ENCODE data around the gene ING3.

ING3 gene

DNA sequence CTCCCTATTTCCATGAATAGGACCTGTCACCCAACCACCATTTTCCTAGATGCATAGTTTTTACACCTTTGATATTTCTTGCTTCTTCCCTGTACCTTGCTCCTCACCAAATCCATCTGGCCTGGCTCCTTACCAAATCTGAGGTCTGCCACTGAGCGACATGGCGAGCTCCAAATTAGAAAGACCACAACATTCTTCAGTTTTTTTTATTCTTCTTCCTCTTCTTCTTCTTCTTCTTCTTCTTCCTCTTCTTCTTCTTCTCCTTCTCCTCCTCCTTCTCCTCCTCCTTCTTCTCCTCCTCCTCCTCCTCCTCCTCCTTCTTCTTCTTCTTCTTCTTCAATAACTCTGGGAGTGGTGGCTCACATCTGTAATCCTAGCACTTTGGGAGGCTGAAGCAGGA is 45.1 kb downstream of the ING3 start:
- no CpG with 5 or more reads among the region's 2 CpGs for WGBS (ENCODE audit: insufficient coverage, insufficient read length)
- H3K4me1 ChIP-seq (ENCODE audit: control insufficient read depth, insufficient read depth, low read length), result no peaks in the 10 kb centered on the region
- H3K9me3 ChIP-seq (ENCODE audit: control insufficient read depth, insufficient read depth, low read length), result no peaks in the 10 kb centered on the region
- no peaks in the 10 kb centered on the region for H3K27me3 ChIP-seq (ENCODE audit: control insufficient read depth, insufficient read depth, low read length)
- DNase-seq (ENCODE audit: low read depth, low spot score), result no peak
- no peak overlapping the region for H3K27ac ChIP-seq (ENCODE audit: low read length)
- no peaks in the 10 kb centered on the region for H3K36me3 ChIP-seq (ENCODE audit: control insufficient read depth, insufficient read depth, low read length)
- no peak overlapping the region for H3K4me3 ChIP-seq (ENCODE audit: low read length)

DNA sequence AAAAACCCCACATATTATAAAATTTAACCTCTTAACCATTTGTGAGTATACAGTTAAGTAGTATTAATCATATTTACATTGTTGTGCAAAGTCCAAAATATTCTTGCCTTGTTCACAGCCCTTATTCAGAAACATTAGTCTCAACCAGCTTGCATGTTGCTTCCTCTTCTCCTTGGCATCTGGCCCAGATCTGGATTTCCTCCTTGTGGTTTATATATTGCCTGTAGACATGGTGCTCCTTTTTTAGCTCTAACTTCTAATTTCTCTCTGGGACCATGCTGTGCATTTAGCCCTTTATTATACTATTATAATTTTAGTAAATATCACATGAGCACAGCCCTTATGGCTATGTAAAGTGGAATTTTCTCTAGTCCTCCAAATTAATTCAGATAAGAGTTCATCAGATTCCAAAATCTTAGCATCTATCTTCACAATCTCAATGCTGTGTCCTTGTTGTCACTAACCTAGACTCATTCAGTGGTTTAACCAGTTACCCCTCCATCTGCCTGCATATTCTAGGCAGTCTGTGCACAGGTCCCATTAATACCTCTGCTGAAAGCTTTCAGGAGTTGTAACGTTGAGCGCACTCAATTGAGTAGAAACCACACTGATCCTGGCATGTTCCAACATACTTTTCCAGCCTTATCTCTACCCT is 45.9 kb downstream of the ING3 start:
- no peaks in the 10 kb centered on the region for H3K4me1 ChIP-seq (ENCODE audit: control insufficient read depth, insufficient read depth, low read length)
- no CpG with 5 or more reads among the region's 2 CpGs for WGBS (ENCODE audit: insufficient coverage, insufficient read length)
- no peak overlapping the region for H3K27ac ChIP-seq (ENCODE audit: low read length)
- no peaks in the 10 kb centered on the region for H3K36me3 ChIP-seq (ENCODE audit: control insufficient read depth, insufficient read depth, low read length)
- H3K4me3 ChIP-seq (ENCODE audit: low read length), result no peak overlapping the region
- no peaks in the 10 kb centered on the region for H3K9me3 ChIP-seq (ENCODE audit: control insufficient read depth, insufficient read depth, low read length)
- H3K27me3 ChIP-seq (ENCODE audit: control insufficient read depth, insufficient read depth, low read length), result no peaks in the 10 kb centered on the region
- DNase-seq (ENCODE audit: low read depth, low spot score), result no peak

DNA sequence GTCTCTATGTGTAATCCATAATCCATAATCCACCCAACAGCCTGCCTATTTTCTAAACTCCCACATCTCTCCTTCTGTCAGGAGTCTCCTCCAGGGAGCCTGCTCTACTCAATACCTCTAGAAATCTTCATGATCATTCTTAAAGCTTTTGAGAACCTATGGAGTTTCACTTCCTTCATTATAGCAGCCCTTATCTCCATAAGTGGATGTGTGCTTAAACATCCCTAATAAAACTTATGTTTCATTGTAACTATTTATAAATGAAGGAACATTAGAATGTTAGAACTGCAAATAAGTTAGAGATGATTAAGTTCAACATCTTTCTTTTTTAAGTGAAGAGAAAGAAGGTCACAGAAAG is 46.4 kb downstream of the ING3 start:
- no peaks in the 10 kb centered on the region for H3K36me3 ChIP-seq (ENCODE audit: control insufficient read depth, insufficient read depth, low read length)
- H3K4me1 ChIP-seq (ENCODE audit: control insufficient read depth, insufficient read depth, low read length), result no peaks in the 10 kb centered on the region
- DNase-seq (ENCODE audit: low read depth, low spot score), result no peak
- no peak overlapping the region for H3K27ac ChIP-seq (ENCODE audit: low read length)
- no peaks in the 10 kb centered on the region for H3K9me3 ChIP-seq (ENCODE audit: control insufficient read depth, insufficient read depth, low read length)
- no peak overlapping the region for H3K4me3 ChIP-seq (ENCODE audit: low read length)
- no peaks in the 10 kb centered on the region for H3K27me3 ChIP-seq (ENCODE audit: control insufficient read depth, insufficient read depth, low read length)

DNA sequence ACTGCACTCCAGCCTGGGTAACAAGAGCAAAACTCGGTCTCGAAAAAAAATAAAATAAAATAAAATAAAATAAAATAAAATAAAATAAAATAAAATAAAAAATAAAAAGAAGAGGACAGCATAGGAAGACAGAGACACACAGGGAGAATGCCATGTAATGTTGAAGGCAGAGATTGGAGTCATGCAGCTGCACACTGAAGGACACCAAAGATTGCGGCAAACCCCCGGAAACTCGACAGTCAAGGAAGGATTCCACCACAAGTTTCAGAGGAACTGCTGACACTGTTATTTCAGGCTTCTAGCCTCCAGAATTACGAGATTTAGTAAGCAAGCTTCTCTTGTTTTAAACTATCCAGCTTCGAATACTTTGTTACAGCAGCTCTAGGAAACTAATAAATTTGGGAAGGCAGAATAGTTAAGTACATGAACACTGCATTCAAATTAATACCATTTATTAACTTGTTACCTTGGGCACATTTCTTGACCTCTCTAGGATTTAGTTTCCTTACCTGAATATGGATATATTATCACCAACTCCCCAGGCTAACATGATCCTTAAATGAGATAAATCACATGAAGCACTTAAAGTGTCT is 47.4 kb downstream of the ING3 start:
- WGBS (ENCODE audit: insufficient coverage, insufficient read length), result no CpG with 5 or more reads among the region's 7 CpGs
- no peak for DNase-seq (ENCODE audit: low read depth, low spot score)

DNA sequence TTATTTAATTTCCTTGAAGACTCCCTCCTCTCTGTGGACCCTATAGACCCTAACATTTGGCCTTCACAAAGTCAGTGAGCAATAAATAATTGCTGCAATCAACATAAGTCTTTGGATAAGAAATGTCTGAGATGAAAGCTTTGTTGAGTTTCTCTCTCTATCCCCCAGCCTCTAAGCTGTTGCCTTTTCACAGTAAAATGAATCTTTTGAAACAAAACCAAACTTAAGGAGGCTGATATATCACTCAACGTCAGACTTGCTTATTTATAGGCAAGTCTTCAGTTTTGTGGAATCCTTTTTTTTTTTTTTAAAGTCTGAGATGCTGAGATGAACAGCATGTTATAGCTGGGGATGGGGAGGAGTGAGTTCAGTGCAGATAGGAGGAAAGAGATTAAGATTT is 47.9 kb downstream of the ING3 start:
- no CpG with 5 or more reads among the region's 1 CpG for WGBS (ENCODE audit: insufficient coverage, insufficient read length)
- Histone ChIP-seq H3K4me3 (ENCODE audit: low read length) (no peak overlapping the region), H3K4me1 (ENCODE audit: control insufficient read depth, insufficient read depth, low read length) (no peaks in the 10 kb centered on the region), H3K36me3 (ENCODE audit: control insufficient read depth, insufficient read depth, low read length) (no peaks in the 10 kb centered on the region), H3K27ac (ENCODE audit: low read length) (no peak overlapping the region), H3K9me3 (ENCODE audit: control insufficient read depth, insufficient read depth, low read length) (no peaks in the 10 kb centered on the region), H3K27me3 (ENCODE audit: control insufficient read depth, insufficient read depth, low read length) (no peaks in the 10 kb centered on the region)
- DNase-seq (ENCODE audit: low read depth, low spot score), result no peak

More for the DNA sequence above, 47.4 kb downstream of the ING3 start:
- no peak overlapping the region for H3K27ac ChIP-seq (ENCODE audit: low read length)
- no peak overlapping the region for H3K4me3 ChIP-seq (ENCODE audit: low read length)
- no peaks in the 10 kb centered on the region for H3K27me3 ChIP-seq (ENCODE audit: control insufficient read depth, insufficient read depth, low read length)
- no peaks in the 10 kb centered on the region for H3K9me3 ChIP-seq (ENCODE audit: control insufficient read depth, insufficient read depth, low read length)
- H3K36me3 ChIP-seq (ENCODE audit: control insufficient read depth, insufficient read depth, low read length), result no peaks in the 10 kb centered on the region
- H3K4me1 ChIP-seq (ENCODE audit: control insufficient read depth, insufficient read depth, low read length), result no peaks in the 10 kb centered on the region

DNA sequence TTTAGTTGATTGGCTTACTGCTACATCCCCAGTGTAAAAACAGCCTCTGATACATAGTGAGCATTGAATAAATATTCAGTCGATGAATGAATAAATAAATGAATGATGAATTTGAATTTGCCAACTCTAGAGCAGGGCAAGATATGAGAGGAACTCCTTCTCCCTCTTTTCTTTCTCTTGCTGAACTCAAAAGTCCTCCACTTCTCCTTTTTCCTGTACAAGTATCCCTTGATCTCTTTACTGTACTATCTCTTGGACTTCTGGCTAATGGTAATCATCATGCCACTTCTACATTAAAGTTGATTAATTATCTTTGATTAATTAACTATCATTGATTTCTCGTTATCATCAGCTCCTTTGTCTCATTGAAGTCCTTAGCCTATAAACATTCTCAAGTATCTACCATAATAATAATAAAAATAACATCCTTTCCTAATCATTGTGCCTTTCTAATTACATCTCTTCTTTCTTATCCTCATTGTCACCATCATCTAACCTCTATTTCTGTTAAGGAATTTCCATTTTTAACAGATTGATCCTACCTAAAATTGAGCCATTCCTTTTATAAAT is 48.5 kb downstream of the ING3 start:
- WGBS (ENCODE audit: insufficient coverage, insufficient read length), result no CpG with 5 or more reads among the region's 2 CpGs
- DNase-seq (ENCODE audit: low read depth, low spot score), result no peak
- no peak overlapping the region for H3K4me3 ChIP-seq (ENCODE audit: low read length)
- H3K4me1 ChIP-seq (ENCODE audit: control insufficient read depth, insufficient read depth, low read length), result no peaks in the 10 kb centered on the region
- no peak overlapping the region for H3K27ac ChIP-seq (ENCODE audit: low read length)
- no peaks in the 10 kb centered on the region for H3K9me3 ChIP-seq (ENCODE audit: control insufficient read depth, insufficient read depth, low read length)
- H3K36me3 ChIP-seq (ENCODE audit: control insufficient read depth, insufficient read depth, low read length), result no peaks in the 10 kb centered on the region
- no peaks in the 10 kb centered on the region for H3K27me3 ChIP-seq (ENCODE audit: control insufficient read depth, insufficient read depth, low read length)

DNA sequence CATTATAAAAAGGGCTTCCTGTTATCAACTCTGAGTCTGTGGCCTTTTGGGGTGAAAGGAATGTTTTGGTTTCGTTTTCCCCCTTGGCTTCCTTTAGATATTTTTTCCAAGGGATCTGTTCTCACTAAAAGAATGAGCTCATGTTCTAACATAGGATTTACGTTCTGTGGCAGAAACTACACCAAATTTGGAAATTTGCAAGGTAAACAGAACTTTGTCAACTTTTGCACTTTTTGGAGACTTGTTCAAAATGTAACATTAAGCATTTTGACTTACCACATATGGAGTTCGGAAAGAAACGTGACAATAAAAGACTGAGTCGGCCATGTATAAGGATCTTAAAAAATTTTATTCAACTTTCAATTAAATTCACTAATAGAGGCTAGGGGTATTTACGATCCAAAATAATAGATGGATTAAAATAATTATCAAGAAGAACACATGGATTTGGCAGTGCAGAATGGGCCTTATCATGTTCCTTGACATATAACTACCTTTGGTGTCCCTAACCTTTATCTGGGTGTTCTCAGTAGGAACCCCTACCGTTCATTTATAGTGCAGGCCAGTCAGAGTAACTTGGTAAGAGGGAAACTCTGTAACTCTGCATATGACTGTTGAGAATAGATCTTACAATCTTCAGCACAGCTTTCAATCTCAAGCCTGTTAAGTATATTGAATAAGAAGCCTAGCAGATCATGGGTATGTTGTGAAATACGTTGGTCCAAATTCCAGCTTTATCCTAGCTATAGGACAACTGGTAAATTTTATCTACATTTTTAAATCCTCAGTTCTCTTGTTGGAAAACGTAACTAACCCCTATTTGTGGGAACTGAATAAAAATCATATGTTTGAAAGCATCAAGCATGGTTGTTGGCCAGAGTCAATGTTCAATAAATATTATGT is 49.8 kb downstream of the ING3 start:
- Histone ChIP-seq H3K27ac (ENCODE audit: low read length) (no peak overlapping the region), H3K4me1 (ENCODE audit: control insufficient read depth, insufficient read depth, low read length) (no peaks in the 10 kb centered on the region)

DNA sequence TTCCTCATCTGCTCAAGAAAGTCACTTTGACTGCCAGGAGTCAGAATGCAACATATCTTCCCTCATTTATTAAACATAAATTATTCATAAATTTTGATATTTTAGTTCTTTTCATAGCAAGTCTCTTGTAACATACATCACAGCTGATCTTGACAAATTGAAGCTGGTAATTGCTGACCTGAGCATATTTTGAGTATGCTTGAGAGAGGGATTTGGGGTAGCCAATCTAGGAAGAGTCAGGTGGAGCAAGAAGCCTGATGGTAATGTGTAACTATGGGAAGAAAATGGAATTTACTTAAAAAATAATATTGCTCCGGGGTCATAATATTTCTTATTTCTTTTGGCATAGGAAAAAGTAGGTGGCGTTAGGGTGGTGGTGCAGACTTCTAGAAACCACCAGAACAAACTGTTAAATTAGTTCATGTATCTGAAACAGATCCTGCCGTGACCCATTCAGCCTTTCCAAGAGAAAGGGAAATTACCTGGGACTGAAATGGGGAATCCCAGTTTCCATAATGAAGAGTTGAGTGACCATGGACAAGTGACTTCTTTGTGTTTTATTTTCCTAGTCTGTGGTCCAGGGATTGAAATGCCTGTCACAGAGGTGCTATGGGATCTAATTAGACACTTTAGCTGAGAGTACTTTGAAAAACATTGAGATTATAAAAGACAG is 50.8 kb downstream of the ING3 start:
- H3K27me3 ChIP-seq (ENCODE audit: control insufficient read depth, insufficient read depth, low read length), result no peaks in the 10 kb centered on the region
- H3K9me3 ChIP-seq (ENCODE audit: control insufficient read depth, insufficient read depth, low read length), result no peaks in the 10 kb centered on the region
- H3K27ac ChIP-seq (ENCODE audit: low read length), result no peak overlapping the region
- no peak for DNase-seq (ENCODE audit: low read depth, low spot score)
- H3K4me1 ChIP-seq (ENCODE audit: control insufficient read depth, insufficient read depth, low read length), result no peaks in the 10 kb centered on the region
- no peaks in the 10 kb centered on the region for H3K36me3 ChIP-seq (ENCODE audit: control insufficient read depth, insufficient read depth, low read length)
- H3K4me3 ChIP-seq (ENCODE audit: low read length), result no peak overlapping the region
- WGBS (ENCODE audit: insufficient coverage, insufficient read length), result no CpG with 5 or more reads among the region's 3 CpGs

More for the DNA sequence above, 49.8 kb downstream of the ING3 start:
- no CpG with 5 or more reads among the region's 9 CpGs for WGBS (ENCODE audit: insufficient coverage, insufficient read length)
- H3K36me3 ChIP-seq (ENCODE audit: control insufficient read depth, insufficient read depth, low read length), result no peaks in the 10 kb centered on the region
- no peak overlapping the region for H3K4me3 ChIP-seq (ENCODE audit: low read length)
- H3K9me3 ChIP-seq (ENCODE audit: control insufficient read depth, insufficient read depth, low read length), result no peaks in the 10 kb centered on the region
- H3K27me3 ChIP-seq (ENCODE audit: control insufficient read depth, insufficient read depth, low read length), result no peaks in the 10 kb centered on the region
- DNase-seq (ENCODE audit: low read depth, low spot score), result no peak

DNA sequence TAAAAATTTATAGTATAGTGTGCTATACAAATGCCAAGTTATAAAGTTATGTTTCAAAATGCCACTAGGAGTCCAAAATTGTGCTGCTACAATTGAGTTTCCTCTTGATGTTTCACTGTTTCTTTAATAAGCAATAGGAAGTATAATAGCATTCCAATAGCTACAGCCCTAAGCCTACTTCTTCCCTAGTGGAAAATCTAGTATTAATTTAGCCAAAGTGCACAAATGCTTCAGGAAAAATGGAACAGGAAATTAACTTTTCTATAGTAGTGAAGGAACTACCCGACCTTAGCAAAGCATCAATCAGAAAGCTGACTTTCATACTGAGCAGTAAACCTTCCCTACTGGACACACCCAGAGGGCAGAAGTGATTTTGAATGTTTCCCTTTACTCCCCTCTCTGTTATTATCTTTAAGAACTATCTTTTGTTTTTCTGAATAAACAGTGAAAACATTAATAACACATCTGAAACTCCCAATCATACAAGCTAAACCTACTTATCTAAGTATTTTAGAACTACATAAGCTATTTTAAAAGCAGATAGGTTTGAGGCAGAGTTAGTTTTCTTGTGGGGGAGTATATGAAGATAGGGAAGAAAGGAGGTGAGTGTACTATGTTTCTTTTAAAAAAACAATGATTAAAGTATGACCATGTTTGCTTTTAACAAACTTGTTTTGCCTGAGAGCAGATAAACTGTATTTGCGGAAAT is 51.6 kb downstream of the ING3 start:
- Histone ChIP-seq H3K9me3 (ENCODE audit: control insufficient read depth, insufficient read depth, low read length) (no peaks in the 10 kb centered on the region), H3K4me3 (ENCODE audit: low read length) (no peak overlapping the region), H3K27ac (ENCODE audit: low read length) (no peak overlapping the region), H3K36me3 (ENCODE audit: control insufficient read depth, insufficient read depth, low read length) (no peaks in the 10 kb centered on the region), H3K4me1 (ENCODE audit: control insufficient read depth, insufficient read depth, low read length) (no peaks in the 10 kb centered on the region), H3K27me3 (ENCODE audit: control insufficient read depth, insufficient read depth, low read length) (no peaks in the 10 kb centered on the region)
- DNase-seq (ENCODE audit: low read depth, low spot score), result no peak
- WGBS (ENCODE audit: insufficient coverage, insufficient read length), result no CpG with 5 or more reads among the region's 2 CpGs

DNA sequence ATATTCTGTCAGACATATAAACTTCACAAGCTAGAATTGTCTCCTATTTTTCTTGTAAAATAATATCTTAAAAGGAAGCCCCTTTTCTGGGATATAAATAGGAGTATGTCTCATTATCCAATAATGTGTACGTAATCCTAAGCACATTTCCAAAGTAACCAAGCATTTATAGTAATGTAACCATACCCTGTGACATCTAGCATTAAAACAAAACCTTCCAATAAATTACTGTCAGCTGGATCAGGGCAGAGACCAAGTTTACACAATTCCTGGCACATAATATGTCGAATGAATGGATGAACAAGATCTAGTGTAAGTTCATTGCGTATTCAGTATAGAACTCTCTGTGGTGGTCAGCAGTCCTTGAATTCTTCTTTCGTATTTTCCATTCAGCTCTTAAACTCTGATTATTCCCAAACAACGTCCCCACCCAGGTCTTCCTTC is 52.2 kb downstream of the ING3 start:
- DNase-seq (ENCODE audit: low read depth, low spot score), result no peak
- WGBS (ENCODE audit: insufficient coverage, insufficient read length), result no CpG with 5 or more reads among the region's 5 CpGs
- no peaks in the 10 kb centered on the region for H3K36me3 ChIP-seq (ENCODE audit: control insufficient read depth, insufficient read depth, low read length)
- H3K9me3 ChIP-seq (ENCODE audit: control insufficient read depth, insufficient read depth, low read length), result no peaks in the 10 kb centered on the region
- H3K27ac ChIP-seq (ENCODE audit: low read length), result no peak overlapping the region
- no peak overlapping the region for H3K4me3 ChIP-seq (ENCODE audit: low read length)
- no peaks in the 10 kb centered on the region for H3K4me1 ChIP-seq (ENCODE audit: control insufficient read depth, insufficient read depth, low read length)
- H3K27me3 ChIP-seq (ENCODE audit: control insufficient read depth, insufficient read depth, low read length), result no peaks in the 10 kb centered on the region
